ENCODE data around the gene COPZ1.

DNA sequence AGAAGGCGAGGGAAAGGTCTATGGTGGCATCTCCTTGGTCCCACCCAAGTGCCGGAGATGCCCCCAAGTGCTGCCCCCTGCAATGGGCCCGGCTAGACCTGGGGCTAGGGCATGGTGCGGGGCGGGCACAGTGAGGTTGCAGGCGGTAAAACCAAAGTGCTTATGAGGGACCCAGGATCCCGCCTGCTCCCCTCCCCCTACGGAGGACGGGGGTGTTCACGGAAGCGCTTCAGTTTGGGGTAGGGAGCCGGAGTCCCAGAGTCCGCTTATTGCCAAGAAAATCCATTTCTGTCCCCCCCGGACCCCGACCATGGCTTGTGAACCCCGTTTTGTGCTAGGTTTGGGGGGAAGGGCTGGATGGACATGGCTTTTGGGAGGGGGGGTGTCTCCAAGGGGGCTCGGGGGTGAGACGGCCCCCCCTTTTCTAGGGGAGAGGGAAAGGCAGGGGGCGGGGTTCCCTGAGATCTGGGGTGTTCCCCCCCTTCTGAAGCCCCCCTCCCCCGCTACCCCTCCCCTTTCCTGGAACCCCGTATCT, 44.7 kb downstream of the COPZ1 start:
- TF ChIP-seq CTCF (IDR thresholded peaks at IDR 0.05; ENCODE audit: extremely low read depth in 1 of 2, insufficient read depth in 1 of 2, low read depth in 1 of 2, low read length in 2 of 2) (no peak), POLR2A (IDR thresholded peaks at IDR 0.05; ENCODE audit: low read depth, low read length) (no peak), MYC (IDR thresholded peaks at IDR 0.05; ENCODE audit: low read depth, low read length) (no peak), POLR2AphosphoS5 (IDR thresholded peaks at IDR 0.05; ENCODE audit: insufficient read depth, low read depth, low read length) (no peak)

All from endothelial cell of umbilical vein (primary cell).